HG03558 (cell line): ENCODE measurements around the gene CREG2.

Experiments used
- ATAC-seq: cut with Tn5 transposase; IDR thresholded peaks from one replicate; pipeline ENCODE4 v1.9.1; 2021; ENCODE audit warnings: moderate number of reproducible peaks; ENCODE audit not compliant: unreplicated experiment; ENCODE audit errors: extremely low read depth

Gene CREG2

GRCh38 chr2:101311696-101312017 lies 75.6 kb downstream of the CREG2 start:
- ATAC-seq, result no peak

GRCh38 chr2:101310834-101311695 lies 76.2 kb downstream of the CREG2 start:
- no peak for ATAC-seq

GRCh38 chr2:101310090-101310833 lies 77.0 kb downstream of the CREG2 start:
- no peak for ATAC-seq

GRCh38 chr2:101308432-101309210 lies 78.7 kb downstream of the CREG2 start, which contains the start of gene RNF149:
Gene RNF149 (minus strand): TSS chr2:101308701. CDS start chr2:101308588, 113 bp downstream.
- ATAC-seq, result peak; percentile 35

GRCh38 chr2:101307950-101308431 lies 79.3 kb downstream of the CREG2 start:
- no peak for ATAC-seq

GRCh38 chr2:101307503-101307902 lies 79.8 kb downstream of the CREG2 start:
- no peak for ATAC-seq

- ATAC-seq, result no peak
These were observed 80.9 kb downstream of the CREG2 start for GRCh38 chr2:101306410-101306809.

- ATAC-seq, result no peak
These were observed 81.7 kb downstream of the CREG2 start for GRCh38 chr2:101305492-101306078.

- ATAC-seq, result no peak
These were observed 82.3 kb downstream of the CREG2 start for GRCh38 chr2:101305035-101305434.

- ATAC-seq, result no peak
These were observed 83.6 kb downstream of the CREG2 start for GRCh38 chr2:101303688-101304087.

GRCh38 chr2:101302016-101302415 lies 85.3 kb downstream of the CREG2 start:
- no peak for ATAC-seq

- no peak for ATAC-seq
These were observed 86.5 kb downstream of the CREG2 start for GRCh38 chr2:101300836-101301235.

GRCh38 chr2:101300164-101300563 lies 87.1 kb downstream of the CREG2 start:
- ATAC-seq, result no peak

- ATAC-seq, result no peak
These were observed 87.7 kb downstream of the CREG2 start for GRCh38 chr2:101299604-101300003.

GRCh38 chr2:101297383-101297782 lies 89.9 kb downstream of the CREG2 start:
- ATAC-seq, result no peak

- no peak for ATAC-seq
These were observed 90.9 kb downstream of the CREG2 start for GRCh38 chr2:101296371-101296770.

GRCh38 chr2:101295895-101296294 lies 91.4 kb downstream of the CREG2 start:
- ATAC-seq, result no peak
